ENCODE results near the gene HTR5A.

- TF ChIP-seq PAX5 (IDR thresholded peaks at IDR 0.05; ENCODE audit: insufficient read depth, low read length, severe bottlenecking), result no peak
- TF ChIP-seq POLR2A (IDR thresholded peaks at IDR 0.05; ENCODE audit: low read depth, low read length), result no peak
- no peak for TF ChIP-seq POLR2AphosphoS5 (IDR thresholded peaks at IDR 0.05; ENCODE audit: low read depth, low read length)
- TF ChIP-seq TAF1 (IDR thresholded peaks at IDR 0.05; ENCODE audit: low read depth, low read length), result no peak
Observed at GRCh38 chr7:155132431-155132830, 62.3 kb downstream of the HTR5A start.
